AG10803 (cell line): ENCODE measurements around the gene PLCB1.
A peak's percentile ranks its signal among the peaks of the same experiment; 100 is the strongest.

Experiments
- DNase-seq: peaks from one replicate; pipeline ENCODE4 v3.0.0; 2010; ENCODE audit warnings: low read depth
- H3K4me3 ChIP-seq: 2 replicates; pipeline ENCODE4 v1.5.1; 2011; ENCODE audit warnings: mild to moderate bottlenecking, low read length, control low read depth
- TF ChIP-seq, protein P1 (sequence below): conservative IDR thresholded peaks from 2 replicates; pipeline ENCODE4 v1.5.1; 2011; ENCODE audit warnings: mild to moderate bottlenecking, low read length, control low read depth, inconsistent platforms

The PLCB1 gene

GRCh38 chr20:8714206-8714605, 582.1 kb downstream of the PLCB1 start:
- no peak for DNase-seq
- TF ChIP-seq, protein P1, sequence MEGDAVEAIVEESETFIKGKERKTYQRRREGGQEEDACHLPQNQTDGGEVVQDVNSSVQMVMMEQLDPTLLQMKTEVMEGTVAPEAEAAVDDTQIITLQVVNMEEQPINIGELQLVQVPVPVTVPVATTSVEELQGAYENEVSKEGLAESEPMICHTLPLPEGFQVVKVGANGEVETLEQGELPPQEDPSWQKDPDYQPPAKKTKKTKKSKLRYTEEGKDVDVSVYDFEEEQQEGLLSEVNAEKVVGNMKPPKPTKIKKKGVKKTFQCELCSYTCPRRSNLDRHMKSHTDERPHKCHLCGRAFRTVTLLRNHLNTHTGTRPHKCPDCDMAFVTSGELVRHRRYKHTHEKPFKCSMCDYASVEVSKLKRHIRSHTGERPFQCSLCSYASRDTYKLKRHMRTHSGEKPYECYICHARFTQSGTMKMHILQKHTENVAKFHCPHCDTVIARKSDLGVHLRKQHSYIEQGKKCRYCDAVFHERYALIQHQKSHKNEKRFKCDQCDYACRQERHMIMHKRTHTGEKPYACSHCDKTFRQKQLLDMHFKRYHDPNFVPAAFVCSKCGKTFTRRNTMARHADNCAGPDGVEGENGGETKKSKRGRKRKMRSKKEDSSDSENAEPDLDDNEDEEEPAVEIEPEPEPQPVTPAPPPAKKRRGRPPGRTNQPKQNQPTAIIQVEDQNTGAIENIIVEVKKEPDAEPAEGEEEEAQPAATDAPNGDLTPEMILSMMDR: no peak
- no peak overlapping the region for H3K4me3 ChIP-seq

- no peak overlapping the region for H3K4me3 ChIP-seq
- DNase-seq: no peak
- TF ChIP-seq, protein P1: no peak
Measured at GRCh38 chr20:8718279-8718678, 586.2 kb downstream of the PLCB1 start.

DNA sequence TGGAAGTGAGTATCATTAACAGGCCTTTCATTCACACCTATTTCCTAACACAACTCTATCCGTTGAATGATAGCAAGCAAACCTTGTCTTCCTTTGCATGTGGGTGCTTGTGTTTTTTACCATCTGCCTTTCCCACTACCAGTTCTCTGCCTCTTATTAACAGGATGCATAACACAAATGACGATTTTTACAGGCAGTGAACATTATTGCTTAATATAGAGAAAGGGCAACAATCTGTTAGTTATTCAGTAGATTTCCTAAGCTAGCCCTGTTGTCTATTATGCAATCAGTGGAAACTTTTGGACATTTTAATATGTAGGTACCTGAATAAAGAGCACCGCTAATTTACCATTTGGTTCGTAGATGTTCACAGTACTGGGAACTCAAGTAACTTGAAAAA, 588.0 kb downstream of the PLCB1 start:
- no peak overlapping the region for H3K4me3 ChIP-seq
- DNase-seq: peak; percentile 63
- TF ChIP-seq, protein P1: no peak

DNA sequence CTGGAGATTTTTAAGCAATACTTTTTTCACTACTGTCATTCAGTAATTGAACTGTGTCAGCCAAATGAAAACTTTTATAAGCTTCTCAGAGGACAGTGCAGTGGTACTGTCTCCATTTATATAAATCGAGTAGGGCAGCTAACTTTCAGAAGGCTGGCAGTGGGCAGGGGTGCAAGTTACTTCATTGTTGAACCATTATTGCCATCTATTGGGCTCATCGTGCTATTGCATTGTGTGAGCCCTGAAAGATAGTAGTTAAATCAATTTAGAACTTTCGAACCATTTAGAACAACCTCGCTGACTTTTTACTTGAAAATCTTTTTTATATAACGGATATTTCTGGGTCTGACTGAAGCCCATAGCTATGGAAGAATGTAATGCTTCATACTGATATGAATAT, 589.0 kb downstream of the PLCB1 start:
- H3K4me3 ChIP-seq: no peak overlapping the region
- TF ChIP-seq, protein P1: peak; percentile 92
- peak; percentile 71 for DNase-seq

DNA sequence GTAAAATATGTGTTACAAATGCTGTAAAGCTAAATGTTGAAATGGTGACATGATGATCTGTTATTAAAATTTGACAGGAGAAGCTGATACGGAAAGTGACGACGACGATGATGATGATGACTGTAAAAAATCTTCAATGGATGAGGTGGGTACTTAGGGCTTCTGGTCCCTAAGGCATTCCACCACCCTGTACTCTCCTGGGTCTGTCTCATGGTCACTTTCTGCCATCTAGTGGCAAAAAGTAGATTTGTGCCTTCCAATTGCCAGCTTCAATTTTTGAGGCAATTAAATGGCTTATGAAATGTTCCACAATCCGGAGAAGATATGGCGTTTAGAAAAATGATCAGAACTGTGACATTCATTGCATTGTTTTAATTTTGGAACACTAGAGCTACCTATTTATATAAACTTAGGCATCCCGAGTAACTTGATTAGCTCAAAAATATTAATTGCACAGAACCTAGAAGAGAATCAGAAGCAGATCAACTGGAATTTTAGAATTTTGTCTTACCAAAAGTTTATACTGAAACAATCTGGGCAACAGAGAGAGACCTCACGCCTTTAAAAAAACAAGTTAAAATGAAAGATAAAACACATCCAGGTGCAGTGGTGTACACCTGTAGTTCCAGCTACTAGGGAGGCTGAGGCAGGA, 590.3 kb downstream of the PLCB1 start:
- no peak overlapping the region for H3K4me3 ChIP-seq
- TF ChIP-seq, protein P1: peak; percentile 91
- DNase-seq: peak; percentile 74

DNA sequence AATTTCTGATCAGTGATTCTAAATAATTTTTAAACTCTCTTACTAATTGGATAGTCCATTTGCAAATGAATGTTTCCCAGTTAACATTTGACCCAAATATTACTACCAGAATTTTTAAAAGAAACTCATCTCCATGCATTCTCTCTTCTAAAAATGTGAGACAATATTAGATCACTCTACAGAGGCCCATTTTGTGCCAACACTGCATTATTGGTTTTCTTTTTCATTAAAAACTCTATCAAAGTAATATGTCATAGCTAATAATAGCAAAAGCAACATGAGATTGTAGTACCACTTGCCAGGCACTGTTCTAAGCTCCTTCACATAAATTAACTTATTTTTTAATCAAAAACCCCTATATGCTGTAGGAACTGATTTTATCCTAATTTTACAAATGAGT, 591.2 kb downstream of the PLCB1 start:
- TF ChIP-seq, protein P1: no peak
- H3K4me3 ChIP-seq: no peak overlapping the region
- no peak for DNase-seq

- DNase-seq: no peak
- TF ChIP-seq, protein P1: no peak
- H3K4me3 ChIP-seq: no peak overlapping the region
Measured at GRCh38 chr20:8724884-8725283, 592.8 kb downstream of the PLCB1 start.
